SK-N-SH (cell line): ENCODE measurements around the gene AHCYL1. TPM values are rescaled to one million over a fixed set of nuclear protein-coding genes. Genes with fewer than 3 reads are reported as not detected.

Experiments used
- CTCF ChIA-PET: fragments of 300-600, 350-600 bp; formaldehyde crosslinking; extraction: SDS; loops from one replicate; lab custom pipeline; 2021; lab: Yijun Ruan, JAX
- POLR2A ChIA-PET: fragments of 350-600 bp; sonication (Branson Sonifier 250); formaldehyde crosslinking; extraction: SDS; loops from one replicate; lab custom pipeline; 2020; ENCODE audit warnings: antibody characterized with exemption, inconsistent platforms; lab: Yijun Ruan, JAX
- DNase-seq: peaks from one replicate; pipeline ENCODE4 v3.0.0; 2012
- H2AFZ ChIP-seq: fragments of 200-600 bp; sonication (generic); 2 replicates; pipeline ENCODE4 v1.8.1; 2016; ENCODE audit warnings: antibody characterized with exemption, mild to moderate bottlenecking, low read depth
- H3F3A ChIP-seq: fragments of 200-600 bp; sonication (generic); replicated peaks from 2 replicates; pipeline ENCODE3; 2016; ENCODE audit warnings: antibody characterized with exemption, mild to moderate bottlenecking; ENCODE audit not compliant: insufficient read depth
- H3K27ac ChIP-seq, 2 experiments: fragments of 200-500 bp in 1 of 2; fragments of 200-600 bp in 1 of 2; sonication (Bioruptor generic) in 1 of 2; sonication (generic), shearing (Covaris generic) in 1 of 2; 2 replicates each; pipeline versions ENCODE4 v1.5.1 to v1.6.1; 2014 to 2016; ENCODE audit warnings: low read depth in 2 of 2, inconsistent platforms in 1 of 2, low read length in 1 of 2, mild to moderate bottlenecking in 1 of 2, mixed read lengths in 1 of 2
- H3K27me3 ChIP-seq: fragments of 200-600 bp; sonication (generic), shearing (Covaris generic); 2 replicates; pipeline ENCODE4 v1.6.1; 2016; ENCODE audit warnings: mixed run types; ENCODE audit not compliant: insufficient read depth
- H3K36me3 ChIP-seq, 2 experiments: fragments of 200-500 bp in 1 of 2; fragments of 200-600 bp in 1 of 2; sonication (Bioruptor generic) in 1 of 2; sonication (generic) in 1 of 2; replicated peaks in 1 of 2; 2 replicates each; pipeline versions ENCODE3 to v1.5.1; 2014 to 2016; ENCODE audit warnings: low read length in 1 of 2, mild to moderate bottlenecking in 1 of 2; ENCODE audit not compliant: insufficient read depth in 2 of 2, control insufficient read depth in 1 of 2
- H3K4me1 ChIP-seq, 2 experiments: fragments of 200-500 bp in 1 of 2; fragments of 200-600 bp in 1 of 2; sonication (Bioruptor generic) in 1 of 2; sonication (generic), shearing (Covaris generic) in 1 of 2; 2 replicates each; pipeline versions ENCODE4 v1.5.1 to v1.6.1; 2014 to 2016; ENCODE audit warnings: low read depth in 1 of 2, low read length in 1 of 2, mixed run types in 1 of 2; ENCODE audit not compliant: insufficient read depth in 2 of 2, control insufficient read depth in 1 of 2
- H3K4me2 ChIP-seq: fragments of 200-600 bp; sonication (generic), shearing (Covaris generic); 2 replicates; pipeline ENCODE4 v1.6.1; 2017; ENCODE audit warnings: mixed run types
- H3K4me3 ChIP-seq, 2 experiments: fragments of 200-500 bp in 1 of 2; fragments of 200-600 bp in 1 of 2; sonication (Bioruptor generic) in 1 of 2; sonication (generic), shearing (Covaris generic) in 1 of 2; 2 replicates each; pipeline versions ENCODE4 v1.5.1 to v1.8.1; 2014 to 2016; ENCODE audit warnings: low read depth in 2 of 2, inconsistent platforms in 1 of 2, low read length in 1 of 2, mild to moderate bottlenecking in 1 of 2, mixed read lengths in 1 of 2, moderate library complexity in 1 of 2
- H3K79me2 ChIP-seq: fragments of 200-600 bp; sonication (generic); 2 replicates; pipeline ENCODE4 v1.8.1; 2017; ENCODE audit warnings: mild to moderate bottlenecking; ENCODE audit not compliant: insufficient read depth
- H3K9ac ChIP-seq: fragments of 200-600 bp; sonication (generic); 2 replicates; pipeline ENCODE4 v1.6.1; 2017; ENCODE audit warnings: mixed run types
- H3K9me2 ChIP-seq: fragments of 200-600 bp; sonication (generic); 2 replicates; pipeline ENCODE4 v1.6.1; 2017; ENCODE audit warnings: mixed run types
- H3K9me3 ChIP-seq: fragments of 200-600 bp; sonication (generic); 2 replicates; pipeline ENCODE4 v1.6.1; 2017; ENCODE audit warnings: mixed run types, mild to moderate bottlenecking, moderate library complexity
- H4K20me1 ChIP-seq: fragments of 200-600 bp; sonication (generic); 2 replicates; pipeline ENCODE4 v1.6.1; 2017; ENCODE audit warnings: mild to moderate bottlenecking, mixed run types; ENCODE audit not compliant: insufficient read depth
- CHD2 ChIP-seq: fragments of 150-350 bp; IDR thresholded peaks from 2 replicates; pipeline ENCODE4 v1.6.1; 2018; ENCODE audit warnings: low read length; ENCODE audit not compliant: partially characterized antibody
- CTCF ChIP-seq: fragments of 200-600 bp; sonication (generic); IDR thresholded peaks from 2 replicates; pipeline ENCODE4 v1.6.1; 2017; ENCODE audit warnings: antibody characterized with exemption, mild to moderate bottlenecking, moderate library complexity
- ELF1 ChIP-seq: IDR thresholded peaks from 2 replicates; pipeline ENCODE4 v1.4.0; 2012
- FOSL2 ChIP-seq: IDR thresholded peaks from 2 replicates; pipeline ENCODE4 v1.4.0; 2012; ENCODE audit warnings: low read depth, mild to moderate bottlenecking, moderate library complexity, borderline replicate concordance
- FOXJ3 ChIP-seq: sonication (generic); formaldehyde crosslinking; IDR thresholded peaks from 2 replicates; pipeline ENCODE4 v1.5.1; 2020; ENCODE audit warnings: mild to moderate bottlenecking, missing genetic modification reagents
- FOXM1 ChIP-seq: IDR thresholded peaks from 2 replicates; pipeline ENCODE4 v1.4.0; 2012; ENCODE audit warnings: low read depth, mild to moderate bottlenecking
- IRF3 ChIP-seq: fragments of 150-350 bp; IDR thresholded peaks from 2 replicates; pipeline ENCODE4 v1.6.1; 2016; ENCODE audit warnings: mild to moderate bottlenecking, low read depth, low read length
- NRF1 ChIP-seq: IDR thresholded peaks from 2 replicates; pipeline ENCODE4 v1.6.1; 2012; ENCODE audit warnings: low read depth, mild to moderate bottlenecking, low read length
- POLR2AphosphoS5 ChIP-seq: IDR thresholded peaks from 2 replicates; pipeline ENCODE4 v1.6.1; 2012; ENCODE audit warnings: low read depth, low read length
- RAD21 ChIP-seq: IDR thresholded peaks from 2 replicates; pipeline ENCODE4 v1.6.1; 2012; ENCODE audit warnings: mild to moderate bottlenecking, low read length
- SMC3 ChIP-seq: IDR thresholded peaks from 2 replicates; pipeline ENCODE4 v1.6.1; 2012; ENCODE audit warnings: low read depth, low read length, improper control_type of control experiment
- TAF1 ChIP-seq: IDR thresholded peaks from 2 replicates; pipeline ENCODE4 v1.6.1; 2012; ENCODE audit warnings: low read depth, mild to moderate bottlenecking, low read length, moderate library complexity, borderline replicate concordance
- YY1 ChIP-seq: IDR thresholded peaks from 2 replicates; pipeline ENCODE4 v1.4.0; 2012; ENCODE audit warnings: low read depth, mild to moderate bottlenecking
- WGBS: methylation state at CpG from one replicate; pipeline ENCODE4 v1.1.6; 2017; ENCODE audit warnings: low lambda C conversion rate; 5-methylcytosine and 5-hydroxymethylcytosine counted together
- polyA plus RNA-seq, 3 experiments: library from polyadenylated mRNA; depleted of rRNA; stranded (reverse); fragments of >200 nt; gene quantifications; 2 replicates each; pipeline ENCODE4 v1.2.3, GENCODE V29; 2012
- TF ChIP-seq, protein P1 (sequence below): IDR thresholded peaks from 2 replicates; pipeline ENCODE4 v1.4.0; 2012; ENCODE audit warnings: low read depth, borderline replicate concordance
- TF ChIP-seq, protein P2 (sequence below): IDR thresholded peaks from 2 replicates; pipeline ENCODE4; 2012

The AHCYL1 gene
- polyA plus RNA-seq, 1 of the 3 experiments (the other 2 are of a cell fraction): 39.7 TPM

GRCh38 chr1:109979489-109980091 lies 5.0 kb upstream of the AHCYL1 start (continued):
- TF ChIP-seq CHD2: no peak

- H2AFZ ChIP-seq: no peak overlapping the region
- H3K27ac ChIP-seq: no peak overlapping the region
Observed at GRCh38 chr1:109980324-109981003, 4.1 kb upstream of the AHCYL1 start.

DNA sequence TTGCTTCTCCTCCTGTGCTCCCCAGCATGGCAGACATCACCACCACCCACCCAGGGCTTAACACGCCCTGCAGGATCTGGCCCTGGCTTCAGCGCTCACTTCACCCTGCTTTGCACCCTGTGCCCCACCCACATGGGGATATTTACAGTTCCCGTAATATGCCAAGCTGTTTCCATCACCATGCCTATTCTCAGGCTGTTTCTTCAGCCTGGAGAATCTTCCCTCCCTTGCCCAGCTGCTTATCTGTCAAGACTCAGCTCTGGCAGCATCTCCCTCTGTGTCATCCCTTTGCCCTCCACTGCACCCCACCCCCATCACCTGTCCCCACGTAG lies 3.6 kb upstream of the AHCYL1 start:
- Histone ChIP-seq H3K27me3 (no peaks in the 10 kb centered on the region), H3K27ac (no peak overlapping the region), H2AFZ (no peak overlapping the region), H3F3A (no peaks in the 10 kb centered on the region), H3K36me3 (no peaks in the 10 kb centered on the region), H3K4me1 (peaks cover 8 to 13% of the 10 kb centered on the region in 2 experiments; a peak in 3 of 4 replicates), H3K4me2 (no peak overlapping the region), H3K79me2 (peaks cover 11% of the 10 kb centered on the region), H3K9me2 (no peaks in the 10 kb centered on the region), H3K4me3 (no peak overlapping the region), H3K9me3 (no peaks in the 10 kb centered on the region), H4K20me1 (peaks cover 8% of the 10 kb centered on the region), H3K9ac (no peak overlapping the region)
- ChIA-PET CTCF (interaction anchor here (0.6 to 18.3 kb wide), 10 partner anchors 11 to 435 kb away, joined by 3 to 822 read pairs (median 4); no protein-coding TSS in a partner anchor), POLR2A (interaction anchor here (0.9 kb wide), 1 partner anchor 207 kb away, joined by 3 read pairs; no protein-coding TSS in a partner anchor)
- TF ChIP-seq, protein P1, sequence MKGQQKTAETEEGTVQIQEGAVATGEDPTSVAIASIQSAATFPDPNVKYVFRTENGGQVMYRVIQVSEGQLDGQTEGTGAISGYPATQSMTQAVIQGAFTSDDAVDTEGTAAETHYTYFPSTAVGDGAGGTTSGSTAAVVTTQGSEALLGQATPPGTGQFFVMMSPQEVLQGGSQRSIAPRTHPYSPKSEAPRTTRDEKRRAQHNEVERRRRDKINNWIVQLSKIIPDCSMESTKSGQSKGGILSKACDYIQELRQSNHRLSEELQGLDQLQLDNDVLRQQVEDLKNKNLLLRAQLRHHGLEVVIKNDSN: no peak
- TF ChIP-seq YY1: no peak
- TF ChIP-seq SMC3: no peak
- no peak for TF ChIP-seq FOSL2
- no peak for TF ChIP-seq NRF1
- TF ChIP-seq FOXJ3 (CRISPR knock-in tag): no peak
- TF ChIP-seq, protein P2, sequence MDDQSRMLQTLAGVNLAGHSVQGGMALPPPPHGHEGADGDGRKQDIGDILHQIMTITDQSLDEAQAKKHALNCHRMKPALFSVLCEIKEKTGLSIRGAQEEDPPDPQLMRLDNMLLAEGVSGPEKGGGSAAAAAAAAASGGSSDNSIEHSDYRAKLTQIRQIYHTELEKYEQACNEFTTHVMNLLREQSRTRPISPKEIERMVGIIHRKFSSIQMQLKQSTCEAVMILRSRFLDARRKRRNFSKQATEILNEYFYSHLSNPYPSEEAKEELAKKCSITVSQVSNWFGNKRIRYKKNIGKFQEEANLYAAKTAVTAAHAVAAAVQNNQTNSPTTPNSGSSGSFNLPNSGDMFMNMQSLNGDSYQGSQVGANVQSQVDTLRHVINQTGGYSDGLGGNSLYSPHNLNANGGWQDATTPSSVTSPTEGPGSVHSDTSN: no peak
- TF ChIP-seq ELF1: no peak
- TF ChIP-seq IRF3: no peak
- TF ChIP-seq FOXM1: no peak
- no peak for TF ChIP-seq RAD21
- 73% methylated on average over 4 of the region's 4 CpGs for WGBS
- DNase-seq: no peak

More at GRCh38 chr1:109980324-109981003, 4.1 kb upstream of the AHCYL1 start:
- TF ChIP-seq TAF1: no peak
- no peak for TF ChIP-seq POLR2AphosphoS5
- TF ChIP-seq SMC3: peak; percentile 80
- TF ChIP-seq RAD21: peak; percentile 59
- TF ChIP-seq NRF1: no peak
- peak; percentile 58 for TF ChIP-seq CTCF
- DNase-seq: peak; percentile 30
- H4K20me1 ChIP-seq: peaks cover 2% of the 10 kb centered on the region
- H3K4me1 ChIP-seq: peaks cover 8 to 9% of the 10 kb centered on the region in 2 experiments; a peak in 2 of 4 replicates
- H3F3A ChIP-seq: no peaks in the 10 kb centered on the region
- no peaks in the 10 kb centered on the region for H3K9me2 ChIP-seq
- H3K4me3 ChIP-seq: no peak overlapping the region
- H3K4me2 ChIP-seq: no peak overlapping the region
- peaks cover 6% of the 10 kb centered on the region for H3K79me2 ChIP-seq
- ChIA-PET CTCF (interaction anchor here (0.9 to 18.3 kb wide), 9 partner anchors 10 to 434 kb away, joined by 3 to 822 read pairs (median 4); no protein-coding TSS in a partner anchor), POLR2A (no interaction called here)
- H3K9ac ChIP-seq: no peak overlapping the region
- no peaks in the 10 kb centered on the region for H3K36me3 ChIP-seq
- H3K9me3 ChIP-seq: no peaks in the 10 kb centered on the region
- H3K27me3 ChIP-seq: no peaks in the 10 kb centered on the region
- 62% methylated on average over 4 of the region's 6 CpGs for WGBS
